Tibial artery (tissue), 4 donors: ENCODE results near the gene FBLN5.

Experiments
- DNase-seq, 2 donors: peaks; one replicate each; pipeline ENCODE4 v3.0.0-alpha.2; 2019
- H3K27ac ChIP-seq, 2 donors: fragments of 200-600 bp; sonication (generic) in 1 of 2; 1 replicate in 1 of 2; 2 replicates in 1 of 2; pipeline ENCODE4 v1.5.1; 2018 to 2019; ENCODE audit warnings: mild to moderate bottlenecking in 1 of 2
- H3K27me3 ChIP-seq, 2 donors: fragments of 200-600 bp; sonication (generic) in 1 of 2; one replicate each; pipeline versions ENCODE4 v1.5.1 to v1.6.0; 2016 to 2019
- H3K36me3 ChIP-seq, 3 donors: fragments of 200-600 bp; sonication (generic) in 2 of 3; one replicate each; pipeline ENCODE4 v1.5.1; 2016 to 2019; ENCODE audit warnings: mild to moderate bottlenecking in 2 of 3
- H3K4me1 ChIP-seq, 4 donors: fragments of 200-600 bp; sonication (generic) in 2 of 4; 1 replicate in 3 of 4; 2 replicates in 1 of 4; pipeline ENCODE4 v1.5.1; 2016 to 2019
- H3K4me3 ChIP-seq, 2 donors: fragments of 200-600 bp; sonication (generic) in 1 of 2; 1 replicate in 1 of 2; 2 replicates in 1 of 2; pipeline ENCODE4 v1.5.1; 2018 to 2019; ENCODE audit warnings: mild to moderate bottlenecking in 2 of 2
- H3K9me3 ChIP-seq, 3 donors: fragments of 200-600 bp; sonication (generic) in 1 of 3; one replicate each; pipeline ENCODE4 v1.5.1; 2016 to 2019
- intact Hi-C: fragments of 100-400 bp; cut with DNase I; formaldehyde crosslinking; loops from one replicate; pipeline ENCODE4 v1.15.0; 2023; ENCODE audit warnings: low total_unique reads
- TF ChIP-seq, protein P1 (sequence below), 2 experiments: fragments of 200-600 bp in 1 of 2; fragments of 450-650 bp in 1 of 2; IDR thresholded peaks; one replicate each; pipeline ENCODE4 v1.5.1; 2017 to 2019; ENCODE audit warnings: antibody characterized with exemption in 2 of 2, mild to moderate bottlenecking in 1 of 2, moderate library complexity in 1 of 2

FBLN5 gene

DNA sequence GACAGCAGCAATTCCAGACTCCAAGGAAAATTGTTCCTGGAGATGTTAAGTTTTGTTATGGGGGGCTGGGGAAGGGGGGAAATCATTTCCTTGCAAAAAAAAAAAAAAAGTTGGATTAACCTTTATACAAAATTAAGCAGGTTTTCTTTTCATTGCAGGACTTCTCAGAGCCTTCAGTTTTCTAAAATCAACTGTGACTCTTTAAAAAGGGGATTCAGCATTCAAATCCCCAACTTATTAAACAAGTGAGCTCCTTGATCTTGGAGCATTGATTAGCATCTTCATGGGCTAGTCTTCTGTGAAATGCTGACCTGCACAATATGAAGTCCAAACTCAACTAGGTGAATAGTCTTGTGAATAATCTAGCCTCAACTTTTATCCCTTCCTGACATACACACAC is 87.3 kb downstream of the FBLN5 start:
- DNase-seq: no peak
- intact Hi-C loops: no loop called here
- Histone ChIP-seq H3K9me3 (no peaks in the 10 kb centered on the region), H3K27me3 (no peaks in the 10 kb centered on the region), H3K4me1 (peaks cover 0 to 9% (median 0%) of the 10 kb centered on the region in 4 donors), H3K27ac (no peak overlapping the region), H3K36me3 (no peaks in the 10 kb centered on the region), H3K4me3 (no peak overlapping the region)
- TF ChIP-seq, protein P1, sequence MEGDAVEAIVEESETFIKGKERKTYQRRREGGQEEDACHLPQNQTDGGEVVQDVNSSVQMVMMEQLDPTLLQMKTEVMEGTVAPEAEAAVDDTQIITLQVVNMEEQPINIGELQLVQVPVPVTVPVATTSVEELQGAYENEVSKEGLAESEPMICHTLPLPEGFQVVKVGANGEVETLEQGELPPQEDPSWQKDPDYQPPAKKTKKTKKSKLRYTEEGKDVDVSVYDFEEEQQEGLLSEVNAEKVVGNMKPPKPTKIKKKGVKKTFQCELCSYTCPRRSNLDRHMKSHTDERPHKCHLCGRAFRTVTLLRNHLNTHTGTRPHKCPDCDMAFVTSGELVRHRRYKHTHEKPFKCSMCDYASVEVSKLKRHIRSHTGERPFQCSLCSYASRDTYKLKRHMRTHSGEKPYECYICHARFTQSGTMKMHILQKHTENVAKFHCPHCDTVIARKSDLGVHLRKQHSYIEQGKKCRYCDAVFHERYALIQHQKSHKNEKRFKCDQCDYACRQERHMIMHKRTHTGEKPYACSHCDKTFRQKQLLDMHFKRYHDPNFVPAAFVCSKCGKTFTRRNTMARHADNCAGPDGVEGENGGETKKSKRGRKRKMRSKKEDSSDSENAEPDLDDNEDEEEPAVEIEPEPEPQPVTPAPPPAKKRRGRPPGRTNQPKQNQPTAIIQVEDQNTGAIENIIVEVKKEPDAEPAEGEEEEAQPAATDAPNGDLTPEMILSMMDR (IDR thresholded peaks at IDR 0.05): no peak

DNA sequence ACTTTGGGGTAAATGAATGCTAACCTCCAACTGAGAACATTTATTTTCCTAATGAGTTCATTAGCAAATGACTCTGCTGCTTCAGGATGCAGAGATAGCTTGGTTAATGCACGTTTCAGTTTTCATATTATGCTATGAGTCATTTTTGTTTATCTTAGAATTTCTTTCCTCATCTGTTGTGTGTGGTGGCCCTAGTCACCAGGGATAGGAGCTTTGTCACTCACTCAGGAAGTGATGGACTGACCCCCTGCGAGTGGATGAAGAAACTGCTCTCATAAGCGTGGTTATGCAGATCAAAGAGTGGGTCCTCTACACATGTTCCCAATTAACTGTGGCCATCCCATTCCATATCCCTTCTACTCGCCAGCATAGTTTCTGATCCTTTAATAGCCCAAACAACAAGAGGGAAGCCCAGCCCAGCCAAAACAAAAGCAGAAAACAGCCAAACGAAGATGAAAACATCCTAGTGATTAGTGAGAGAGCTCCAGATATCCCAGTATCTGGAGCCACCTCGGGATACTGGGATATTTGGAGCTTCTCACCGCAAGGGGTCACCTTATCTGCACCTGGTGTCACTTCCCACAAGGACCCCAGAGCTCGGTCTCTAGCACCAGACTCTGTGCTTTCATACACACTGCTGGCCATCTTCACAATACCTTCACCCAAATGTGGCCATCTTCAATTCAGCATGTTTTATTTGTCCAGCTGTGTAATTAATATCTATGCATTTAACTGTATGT is 88.8 kb downstream of the FBLN5 start:
- Histone ChIP-seq H3K27me3 (no peaks in the 10 kb centered on the region), H3K36me3 (no peaks in the 10 kb centered on the region), H3K4me1 (peaks cover 0 to 24% (median 4%) of the 10 kb centered on the region in 4 donors), H3K9me3 (no peaks in the 10 kb centered on the region), H3K4me3 (no peak overlapping the region), H3K27ac (no peak overlapping the region)
- DNase-seq: peak in 1 of 2 donors; percentile 47
- TF ChIP-seq, protein P1 (IDR thresholded peaks at IDR 0.05): no peak
- intact Hi-C loops: no loop called here

DNA sequence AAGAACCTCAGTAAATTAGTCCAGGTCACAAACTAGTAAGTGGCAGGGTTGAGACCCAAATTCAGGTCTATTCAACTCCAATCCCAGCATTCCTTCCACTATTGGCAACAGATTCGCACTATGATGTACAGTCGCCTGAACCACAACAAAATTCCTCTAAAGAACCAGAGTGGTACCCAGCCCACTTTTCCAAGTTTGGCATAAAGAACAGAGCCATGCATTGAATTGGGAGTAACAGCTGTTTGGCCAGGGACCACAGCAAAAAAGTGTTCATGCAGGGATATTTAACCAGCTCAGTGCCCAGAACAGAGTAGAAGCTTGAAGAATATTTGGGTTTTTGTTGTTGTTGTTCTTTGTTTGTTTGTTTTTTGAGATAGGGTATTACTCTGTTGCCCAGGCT is 89.9 kb downstream of the FBLN5 start:
- no peaks in the 10 kb centered on the region for H3K36me3 ChIP-seq
- no peak overlapping the region for H3K27ac ChIP-seq
- H3K27me3 ChIP-seq: no peaks in the 10 kb centered on the region
- no peaks in the 10 kb centered on the region for H3K9me3 ChIP-seq
- DNase-seq: no peak
- H3K4me3 ChIP-seq: no peak overlapping the region
- H3K4me1 ChIP-seq: peaks cover 0 to 32% (median 4%) of the 10 kb centered on the region in 4 donors
- TF ChIP-seq, protein P1 (IDR thresholded peaks at IDR 0.05): no peak
- intact Hi-C loops: no loop called here

DNA sequence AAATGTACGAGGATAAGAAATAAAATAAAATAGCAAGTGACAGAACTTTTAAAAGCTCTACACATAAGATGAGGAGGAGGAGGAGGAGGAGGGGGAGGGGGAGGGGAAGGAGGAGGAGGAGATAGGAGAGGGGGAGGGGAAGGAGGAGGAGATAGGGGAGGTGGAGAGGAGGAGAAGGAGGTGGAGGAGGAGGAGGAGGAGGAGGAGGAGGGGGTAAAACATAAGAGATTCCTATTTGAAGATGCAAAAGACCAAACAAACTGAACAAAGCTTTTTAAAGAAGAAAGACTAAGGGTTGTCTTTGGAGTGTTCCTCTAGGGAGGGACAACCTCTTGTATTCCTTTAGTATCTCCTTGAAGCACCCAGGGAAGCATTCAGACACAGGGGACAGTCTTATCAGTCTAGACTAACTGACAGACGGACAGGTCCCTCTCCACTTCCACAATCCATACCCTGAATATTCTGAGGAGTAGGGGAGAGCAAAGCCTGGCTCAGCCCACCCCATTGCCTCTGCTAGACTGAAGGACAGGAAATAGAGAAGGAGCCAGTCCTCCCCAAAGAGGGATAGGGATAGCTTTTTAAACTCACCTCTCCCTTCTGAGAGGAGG is 93.1 kb downstream of the FBLN5 start:
- no peaks in the 10 kb centered on the region for H3K9me3 ChIP-seq
- DNase-seq: no peak
- no peaks in the 10 kb centered on the region for H3K36me3 ChIP-seq
- H3K27ac ChIP-seq: peak overlapping the region; percentile 48 to 52
- TF ChIP-seq, protein P1 (IDR thresholded peaks at IDR 0.05): no peak
- H3K4me3 ChIP-seq: no peak overlapping the region
- H3K4me1 ChIP-seq: peaks cover 0 to 43% (median 4%) of the 10 kb centered on the region in 4 donors
- no peaks in the 10 kb centered on the region for H3K27me3 ChIP-seq
- intact Hi-C loops: no loop called here

DNA sequence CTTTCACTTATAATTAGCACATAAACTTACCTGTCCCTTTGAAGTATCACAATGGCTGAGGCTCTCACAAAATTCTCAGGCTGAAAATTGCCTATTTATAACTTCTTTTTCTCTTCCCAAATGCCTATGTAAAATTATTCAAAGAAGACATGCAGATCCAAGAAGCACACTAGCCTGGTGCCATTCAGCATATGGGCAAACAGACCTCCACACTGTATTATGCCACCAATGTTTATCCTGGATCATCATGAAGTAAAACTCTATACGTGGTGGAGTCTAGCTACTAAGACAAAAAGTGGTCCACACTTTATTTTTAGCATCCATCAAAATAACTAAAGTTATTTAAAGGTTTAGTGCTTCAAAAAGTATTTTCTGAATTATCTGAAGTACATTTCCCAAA is 95.9 kb downstream of the FBLN5 start:
- no peaks in the 10 kb centered on the region for H3K27me3 ChIP-seq
- H3K36me3 ChIP-seq: no peaks in the 10 kb centered on the region
- intact Hi-C loops: no loop called here
- no peak for DNase-seq
- H3K27ac ChIP-seq: no peak overlapping the region
- H3K4me3 ChIP-seq: no peak overlapping the region
- peaks cover 0 to 35% (median 4%) of the 10 kb centered on the region in 4 donors for H3K4me1 ChIP-seq
- H3K9me3 ChIP-seq: no peaks in the 10 kb centered on the region
- TF ChIP-seq, protein P1 (IDR thresholded peaks at IDR 0.05): no peak
